ENCODE data around the gene ENOPH1.
"Not testable (repeated sequence)": the region's sequence is repeated elsewhere in the genome, so short reads cannot be mapped to it uniquely, and the experiment has no call there.

ENOPH1 gene

GRCh38 chr4:82473080-82473479 lies 42.7 kb downstream of the ENOPH1 start:
- not testable (repeated sequence) for DNase-seq (ENCODE audit: low spot score)

DNA sequence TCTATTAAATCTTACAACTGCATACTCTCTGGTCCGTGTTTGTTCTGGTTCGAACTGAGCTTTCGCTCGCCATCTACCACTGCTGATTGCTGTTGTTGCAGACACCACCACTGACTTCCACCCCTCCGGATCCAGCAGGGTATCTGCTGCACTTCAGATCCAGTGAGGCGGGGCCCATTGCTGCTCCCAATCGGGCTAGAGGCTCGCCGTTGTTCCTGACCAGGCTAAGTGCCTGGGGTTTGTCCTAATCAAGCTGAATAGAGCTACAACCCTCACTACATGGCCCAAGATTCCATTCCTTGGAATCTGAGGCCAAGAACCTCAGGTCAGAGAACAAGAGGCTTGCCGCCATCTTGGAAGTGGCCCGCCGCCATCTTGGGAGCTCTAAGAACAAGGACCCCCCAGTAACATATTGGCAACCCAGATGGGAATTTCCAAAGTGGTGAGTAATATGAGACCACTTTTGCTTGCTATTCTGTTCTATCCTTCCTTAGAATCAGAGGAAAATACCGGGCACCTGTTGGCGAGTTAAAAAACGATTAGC lies 43.3 kb downstream of the ENOPH1 start:
- no peak for DNase-seq (ENCODE audit: low spot score)

DNA sequence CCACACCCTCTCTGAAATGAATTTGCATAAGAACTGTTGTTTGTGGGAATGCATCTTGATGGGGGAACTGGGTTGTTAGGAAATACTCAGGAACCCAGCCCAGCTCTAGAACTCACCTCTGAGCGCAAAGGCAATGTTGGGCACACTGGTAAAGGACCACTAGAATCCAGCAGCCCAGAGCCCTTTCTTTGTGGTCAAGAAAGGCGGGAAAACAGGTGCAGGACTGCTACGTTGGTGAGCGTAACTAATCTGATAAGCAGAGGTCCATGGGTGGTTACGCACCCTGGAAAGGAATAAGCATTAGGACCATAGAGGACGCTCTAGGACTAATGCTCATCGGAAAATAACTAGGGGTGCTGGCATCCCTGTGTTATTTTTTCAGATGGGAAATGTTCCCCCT lies 45.5 kb downstream of the ENOPH1 start:
- DNase-seq (ENCODE audit: low spot score) = not testable (repeated sequence)

DNA sequence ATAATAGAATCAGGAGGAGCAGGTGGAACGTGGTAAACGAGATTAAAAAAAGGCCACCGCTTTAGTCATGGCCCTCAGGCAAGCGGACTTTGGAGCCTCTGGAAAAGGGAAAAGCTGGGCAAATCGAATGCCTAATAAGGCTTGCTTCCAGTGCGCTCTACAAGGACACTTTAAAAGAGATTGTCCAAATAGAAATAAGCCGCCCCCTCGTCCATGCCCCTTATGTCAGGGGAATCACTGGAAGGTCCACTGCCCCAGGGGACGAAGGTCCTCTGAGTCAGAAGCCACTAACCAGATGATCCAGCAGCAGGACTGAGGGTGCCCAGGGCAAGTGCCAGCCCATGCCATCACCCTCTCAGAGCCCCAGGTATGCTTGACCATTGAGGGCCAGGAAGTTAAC lies 47.1 kb downstream of the ENOPH1 start:
- not testable (repeated sequence) for DNase-seq (ENCODE audit: low spot score)

DNA sequence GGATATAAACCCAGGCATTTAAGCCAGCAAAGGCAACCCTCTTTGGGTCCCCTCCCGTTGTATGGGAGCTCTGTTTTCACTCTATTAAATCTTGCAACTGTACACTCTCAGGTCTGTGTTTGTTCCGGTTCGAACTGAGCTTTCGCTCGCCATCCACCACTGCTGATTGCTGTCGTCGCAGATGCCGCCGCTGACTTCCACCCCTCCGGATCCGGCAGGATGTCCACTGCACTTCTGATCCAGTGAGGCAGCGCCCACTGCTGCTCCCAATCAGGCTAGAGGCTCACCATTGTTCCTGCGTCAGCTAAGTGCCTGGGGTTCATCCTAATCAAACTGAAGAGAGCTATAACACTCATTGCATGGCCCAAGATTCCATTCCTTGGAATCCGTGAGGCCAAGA lies 49.2 kb downstream of the ENOPH1 start:
- DNase-seq (ENCODE audit: low spot score) = no peak

- no peak for DNase-seq (ENCODE audit: low spot score)
Observed at GRCh38 chr4:82480771-82481505, 50.5 kb downstream of the ENOPH1 start.

GRCh38 chr4:82481506-82481840 lies 51.1 kb downstream of the ENOPH1 start:
- DNase-seq (ENCODE audit: low spot score) = no peak

DNA sequence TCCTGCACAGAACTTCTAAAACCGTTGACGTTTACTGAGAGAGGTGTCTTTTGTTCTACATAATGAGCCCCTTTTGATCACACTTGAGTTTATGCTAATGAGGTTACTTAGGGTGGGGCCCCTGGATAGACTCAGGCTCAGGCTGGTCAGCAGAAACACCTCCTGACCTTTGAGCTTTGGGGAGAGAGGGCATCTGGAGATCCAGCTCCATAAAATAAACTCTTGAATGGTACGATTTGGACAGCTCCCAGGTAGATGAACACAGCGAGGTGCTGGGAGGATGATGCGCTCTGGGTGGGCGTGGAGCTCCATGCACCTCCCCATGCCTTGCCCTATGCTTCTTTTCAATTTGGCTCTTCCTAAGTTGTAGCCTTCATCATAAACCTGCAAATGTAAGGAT lies 52.0 kb downstream of the ENOPH1 start:
- DNase-seq (ENCODE audit: low spot score) = no peak

DNA sequence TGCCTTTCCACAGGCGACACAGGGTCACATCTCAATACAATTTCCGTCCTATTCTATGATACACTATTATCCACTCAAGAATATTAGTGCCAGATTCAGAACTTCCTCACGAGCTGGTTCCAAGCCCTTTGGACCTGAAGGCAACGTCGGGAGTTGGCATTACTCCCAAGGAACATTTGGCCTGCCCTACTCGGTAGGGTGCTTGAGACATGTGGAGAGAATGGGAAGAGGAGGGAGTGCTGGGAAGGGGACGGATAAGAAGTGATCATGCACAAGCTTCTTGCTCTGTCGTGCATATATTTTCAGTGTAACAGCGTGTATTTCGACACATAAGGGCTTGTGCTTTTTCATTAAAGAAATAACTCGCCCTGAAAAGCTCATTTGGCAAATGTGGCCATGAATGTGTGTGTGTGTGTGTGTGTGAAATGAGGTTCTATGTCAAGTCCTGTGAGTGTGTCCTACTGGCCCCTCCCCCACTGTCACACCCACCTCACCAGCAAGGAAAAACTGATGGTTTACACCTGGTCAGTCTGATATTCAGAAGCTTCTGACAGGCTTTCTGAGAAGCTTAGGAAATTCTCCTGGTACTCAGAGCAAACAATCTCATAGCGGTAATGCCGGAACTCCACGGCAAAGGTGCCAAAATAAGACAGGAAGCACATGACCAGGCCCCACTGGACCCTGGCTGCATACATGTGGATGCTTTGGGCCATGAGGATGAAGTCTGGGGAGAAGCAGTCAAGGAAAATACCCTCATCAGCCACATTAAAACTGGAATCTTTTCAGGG lies 54.8 kb downstream of the ENOPH1 start:
- DNase-seq (ENCODE audit: low spot score) = no peak

DNA sequence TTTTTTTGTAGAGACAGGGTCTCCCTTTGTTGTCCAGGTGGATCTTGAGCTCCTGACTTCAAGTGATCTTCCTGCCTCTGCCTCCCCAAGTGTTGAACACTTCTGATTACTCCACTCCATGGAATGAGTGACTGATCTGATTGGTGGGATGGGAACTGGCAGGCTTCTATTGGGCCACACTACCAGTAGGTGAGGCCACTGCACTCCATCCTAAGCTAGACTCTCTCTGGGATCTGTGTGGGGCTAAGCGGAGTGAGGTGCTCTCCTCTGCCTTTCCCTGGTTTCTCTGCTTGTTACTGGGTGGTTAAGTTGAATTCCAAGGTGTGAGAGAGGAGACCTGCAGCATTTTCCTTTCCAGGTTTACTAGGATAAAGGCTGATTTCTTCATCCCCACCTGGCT lies 58.7 kb downstream of the ENOPH1 start:
- no peak for DNase-seq (ENCODE audit: low spot score)

DNA sequence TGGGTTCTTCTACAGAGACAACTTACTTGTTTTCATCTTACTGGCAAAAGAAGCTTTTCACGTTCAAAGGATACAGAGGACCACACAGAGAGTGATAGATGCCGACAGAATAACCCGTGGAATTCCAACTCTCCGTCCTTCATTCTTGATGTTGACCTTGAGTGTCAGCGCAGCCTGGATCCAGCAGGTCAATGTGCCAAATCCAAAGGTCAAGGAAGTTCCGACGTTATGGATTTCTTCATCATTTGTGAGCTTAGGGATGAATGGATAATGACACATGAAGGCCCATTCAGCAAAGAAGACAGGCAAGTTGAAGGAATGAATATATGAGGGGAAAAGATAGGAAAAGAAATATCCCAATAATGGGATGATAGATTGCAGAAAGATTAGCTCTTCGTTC lies 59.6 kb downstream of the ENOPH1 start:
- DNase-seq (ENCODE audit: low spot score) = no peak

- DNase-seq (ENCODE audit: low spot score) = no peak
Observed at GRCh38 chr4:82491251-82491960, 61.0 kb downstream of the ENOPH1 start.

DNA sequence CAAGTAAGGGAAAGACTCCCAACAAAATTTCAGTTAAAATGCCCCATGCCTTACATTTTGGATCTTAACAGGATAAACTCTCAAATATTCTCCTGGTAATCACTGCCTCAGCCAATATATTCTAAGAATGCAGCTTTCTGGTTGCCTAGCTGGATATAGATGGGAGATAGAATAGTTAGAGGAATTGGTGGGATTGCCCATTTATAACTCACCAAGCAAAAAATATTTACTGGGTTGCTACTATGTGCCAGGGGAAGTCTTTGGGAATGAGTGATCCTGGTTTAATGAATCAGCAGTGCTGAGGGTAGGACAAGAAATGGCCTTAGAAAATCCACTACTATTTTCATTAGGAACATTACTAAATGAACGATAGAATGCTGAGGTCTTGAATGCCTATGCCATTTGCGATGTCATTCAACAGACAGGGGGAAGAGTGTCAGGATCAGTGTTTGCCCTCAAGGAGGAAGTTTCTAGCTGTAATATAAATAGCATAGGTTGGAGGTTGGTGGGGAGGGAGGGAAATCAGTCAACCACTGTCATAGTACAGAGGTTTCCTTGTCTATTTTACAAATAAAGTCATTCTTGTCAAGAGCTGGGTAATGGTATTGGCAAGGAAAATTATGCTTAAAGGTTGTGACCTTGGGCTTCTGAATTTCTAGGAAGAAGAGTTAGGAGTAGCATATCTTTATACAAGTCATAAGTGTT lies 63.5 kb downstream of the ENOPH1 start:
- no peak for DNase-seq (ENCODE audit: low spot score)

- DNase-seq (ENCODE audit: low spot score) = no peak
Observed at GRCh38 chr4:82495666-82496065, 65.3 kb downstream of the ENOPH1 start.

DNA sequence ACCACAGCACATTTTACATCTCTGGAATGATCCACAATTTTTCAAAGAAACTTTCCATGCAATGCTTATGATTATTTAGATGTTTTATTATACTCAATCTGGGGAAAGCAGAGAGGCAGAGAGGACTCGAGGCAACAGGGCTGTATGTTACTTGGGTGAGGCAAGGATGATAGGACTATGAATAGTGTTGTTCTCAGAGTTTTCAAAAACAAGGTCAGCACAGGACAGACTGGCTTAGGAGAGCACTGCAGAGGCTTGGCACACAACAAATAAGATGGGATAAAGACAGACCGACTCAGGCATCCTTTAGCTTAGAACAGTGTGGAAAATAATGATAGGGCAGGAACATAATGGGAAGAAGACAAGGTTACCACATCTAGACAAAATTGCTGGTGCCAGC lies 66.0 kb downstream of the ENOPH1 start:
- no peak for DNase-seq (ENCODE audit: low spot score)

GRCh38 chr4:82499738-82500434 lies 69.5 kb downstream of the ENOPH1 start:
- DNase-seq (ENCODE audit: low spot score) = no peak

GRCh38 chr4:82500435-82501153 lies 70.2 kb downstream of the ENOPH1 start:
- no peak for DNase-seq (ENCODE audit: low spot score)

DNA sequence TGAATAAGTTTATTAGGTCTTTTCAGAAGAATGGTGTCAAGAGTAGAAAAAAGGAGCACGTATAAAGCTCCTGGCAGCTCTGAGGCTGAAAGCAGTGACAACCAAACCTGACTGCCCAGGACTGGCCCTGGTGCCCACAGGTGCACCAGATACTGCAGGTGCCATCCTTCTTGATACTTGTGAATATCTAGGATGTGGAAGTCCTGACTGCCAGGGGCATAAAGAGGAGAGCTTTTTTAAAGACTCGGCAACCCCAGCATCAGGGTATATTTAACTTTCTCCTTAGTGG lies 70.7 kb downstream of the ENOPH1 start:
- no peak for DNase-seq (ENCODE audit: low spot score)

- no peak for DNase-seq (ENCODE audit: low spot score)
Observed at GRCh38 chr4:82508011-82508410, 77.6 kb downstream of the ENOPH1 start.

GRCh38 chr4:82508806-82509428 lies 78.5 kb downstream of the ENOPH1 start:
- DNase-seq (ENCODE audit: low spot score) = no peak

- no peak for DNase-seq (ENCODE audit: low spot score)
Observed at GRCh38 chr4:82510216-82510615, 79.8 kb downstream of the ENOPH1 start.
